GM21619 (cell line): Measurements from ENCODE around the gene HAO2.

Experiments
- ATAC-seq: cut with Tn5 transposase; IDR thresholded peaks from one replicate; pipeline ENCODE4 v1.9.1; 2021; ENCODE audit not compliant: unreplicated experiment

Gene HAO2

GRCh38 chr1:119431836-119432235 lies 63.3 kb downstream of the HAO2 start:
- no peak for ATAC-seq

GRCh38 chr1:119435052-119435451 lies 66.5 kb downstream of the HAO2 start:
- ATAC-seq = no peak

- no peak for ATAC-seq
Measured at GRCh38 chr1:119438761-119439160, 70.2 kb downstream of the HAO2 start.

- no peak for ATAC-seq
Measured at GRCh38 chr1:119440721-119441307, 72.2 kb downstream of the HAO2 start.

GRCh38 chr1:119442756-119443155 lies 74.2 kb downstream of the HAO2 start:
- no peak for ATAC-seq
